PC-9 (cell line): ENCODE data around the gene PSORS1C1.
A peak's percentile ranks its signal among the peaks of the same experiment; 100 is the strongest.

Source experiments
- EZH2 ChIP-seq: fragments of 200-600 bp; sonication (generic); IDR thresholded peaks from 2 replicates; pipeline ENCODE4 v1.8.0; 2017; ENCODE audit warnings: antibody characterized with exemption, low read depth
- TF ChIP-seq, protein P1 (sequence below): fragments of 200-600 bp; sonication (generic); conservative IDR thresholded peaks from 2 replicates; pipeline ENCODE4 v1.6.1; 2017; ENCODE audit warnings: mixed run types, antibody characterized with exemption, mild to moderate bottlenecking, moderate library complexity

DNA sequence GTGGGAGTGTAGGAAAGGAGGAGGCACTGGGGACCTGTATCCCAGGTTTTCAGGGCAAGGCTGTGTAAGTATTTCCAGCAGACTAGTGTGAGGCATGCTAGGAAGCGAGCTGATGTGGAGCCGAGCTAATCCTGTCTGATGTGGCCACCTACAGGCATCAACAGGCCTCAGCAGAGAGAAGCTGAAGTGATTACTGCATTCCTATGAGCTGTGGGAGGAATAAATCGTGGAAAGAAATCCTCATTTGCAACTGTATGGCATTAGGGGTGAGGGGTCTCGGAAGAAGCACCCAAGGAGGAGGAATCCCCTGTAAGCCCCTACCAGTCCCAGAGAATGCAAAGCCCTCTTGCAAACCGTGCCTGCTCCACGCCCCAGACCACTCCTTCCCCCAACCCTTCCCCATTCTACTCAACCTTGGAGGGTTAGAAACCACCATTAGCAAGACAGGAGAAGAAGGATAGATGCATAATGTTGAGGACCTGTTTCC is 43.8 kb upstream of the PSORS1C1 start:
- TF ChIP-seq, protein P1, sequence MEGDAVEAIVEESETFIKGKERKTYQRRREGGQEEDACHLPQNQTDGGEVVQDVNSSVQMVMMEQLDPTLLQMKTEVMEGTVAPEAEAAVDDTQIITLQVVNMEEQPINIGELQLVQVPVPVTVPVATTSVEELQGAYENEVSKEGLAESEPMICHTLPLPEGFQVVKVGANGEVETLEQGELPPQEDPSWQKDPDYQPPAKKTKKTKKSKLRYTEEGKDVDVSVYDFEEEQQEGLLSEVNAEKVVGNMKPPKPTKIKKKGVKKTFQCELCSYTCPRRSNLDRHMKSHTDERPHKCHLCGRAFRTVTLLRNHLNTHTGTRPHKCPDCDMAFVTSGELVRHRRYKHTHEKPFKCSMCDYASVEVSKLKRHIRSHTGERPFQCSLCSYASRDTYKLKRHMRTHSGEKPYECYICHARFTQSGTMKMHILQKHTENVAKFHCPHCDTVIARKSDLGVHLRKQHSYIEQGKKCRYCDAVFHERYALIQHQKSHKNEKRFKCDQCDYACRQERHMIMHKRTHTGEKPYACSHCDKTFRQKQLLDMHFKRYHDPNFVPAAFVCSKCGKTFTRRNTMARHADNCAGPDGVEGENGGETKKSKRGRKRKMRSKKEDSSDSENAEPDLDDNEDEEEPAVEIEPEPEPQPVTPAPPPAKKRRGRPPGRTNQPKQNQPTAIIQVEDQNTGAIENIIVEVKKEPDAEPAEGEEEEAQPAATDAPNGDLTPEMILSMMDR: peak; percentile 75
- no peak for TF ChIP-seq EZH2
